Islet of Langerhans (tissue), 1 donor: ENCODE measurements around the gene UPF3A.
A peak's percentile ranks its signal among the peaks of the same experiment; 100 is the strongest.
"Not testable (repeated sequence)": the region's sequence is repeated elsewhere in the genome, so short reads cannot be mapped to it uniquely, and the experiment has no call there.

Experiments used
- FAIRE-seq: peaks from one replicate; lab custom pipeline; 2011; peaks lifted over from hg19 to GRCh38; lab: Jason Lieb, UNC

Gene UPF3A

GRCh38 chr13:114281351-114282040 is at the start of gene UPF3A:
TSS of gene UPF3A (plus strand) at chr13:114281601. CDS start at chr13:114281640, 39 bp downstream.
- no peak for FAIRE-seq

DNA sequence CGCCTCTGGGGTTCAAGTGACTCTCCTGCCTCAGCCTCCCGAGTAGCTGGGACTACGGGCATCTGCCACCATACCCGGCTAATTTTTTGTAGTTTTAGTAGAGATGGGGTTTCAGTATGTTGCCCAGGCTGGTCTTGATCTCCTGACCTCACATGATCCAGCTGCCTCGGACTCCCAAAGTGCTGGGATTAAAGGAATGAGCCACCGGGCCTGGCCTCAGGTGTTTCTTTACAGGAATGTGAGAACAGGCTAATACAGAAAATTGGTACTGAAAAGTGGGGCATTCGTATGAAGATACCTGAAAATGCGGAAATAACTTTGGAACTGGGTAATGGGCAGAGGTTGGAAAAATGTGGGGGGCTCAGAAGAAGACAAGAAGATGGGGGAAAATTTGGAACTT is 49.5 kb upstream of the UPF3A start:
- no peak for FAIRE-seq

GRCh38 chr13:114234266-114234644 is 47.1 kb upstream of the UPF3A start:
- no peak for FAIRE-seq

DNA sequence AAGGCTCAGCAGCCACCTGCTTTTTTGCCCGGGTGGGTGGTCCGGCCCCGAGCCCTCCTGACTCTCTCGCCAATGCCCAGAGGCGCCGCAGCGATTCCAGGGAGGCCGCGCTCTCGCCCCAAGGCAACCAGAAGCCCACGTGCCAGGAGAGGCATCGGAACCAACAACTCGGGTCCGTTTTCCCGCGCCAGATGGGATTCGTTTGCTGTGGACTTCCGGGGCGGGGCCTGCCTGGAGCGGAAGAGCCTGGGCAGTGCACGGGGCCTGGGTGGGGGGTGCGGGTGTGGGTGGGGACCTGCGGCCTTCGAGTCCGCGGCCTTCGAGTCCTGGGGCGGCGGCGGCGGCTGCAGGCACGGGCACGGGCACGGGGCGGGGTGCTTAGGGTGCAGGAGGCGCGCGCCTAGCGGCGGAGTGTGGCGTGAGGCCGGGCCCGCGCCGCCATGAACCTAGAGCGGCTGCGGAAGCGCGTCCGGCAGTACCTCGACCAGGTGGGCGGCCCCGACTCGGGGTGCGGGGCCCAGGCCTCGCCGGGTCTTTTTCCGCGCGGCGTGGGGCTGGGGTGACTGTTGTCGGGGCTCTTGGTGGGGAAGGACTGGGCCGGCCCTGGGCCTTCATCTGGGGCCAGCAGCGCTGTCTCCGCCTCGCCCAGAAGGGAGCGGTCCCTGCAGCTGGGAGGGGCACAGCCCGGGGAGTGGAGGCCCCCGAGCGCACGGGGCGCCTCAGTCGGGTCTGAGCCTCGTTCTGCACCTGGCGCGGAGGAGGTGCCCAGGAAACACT is 46.6 kb upstream of the UPF3A start, which contains the start of gene CDC16:
Gene CDC16 (plus strand): TSS at position 253 of the 777 bp plus-strand sequence. CDS start 188 bp downstream, at position 441.
- FAIRE-seq: no peak

DNA sequence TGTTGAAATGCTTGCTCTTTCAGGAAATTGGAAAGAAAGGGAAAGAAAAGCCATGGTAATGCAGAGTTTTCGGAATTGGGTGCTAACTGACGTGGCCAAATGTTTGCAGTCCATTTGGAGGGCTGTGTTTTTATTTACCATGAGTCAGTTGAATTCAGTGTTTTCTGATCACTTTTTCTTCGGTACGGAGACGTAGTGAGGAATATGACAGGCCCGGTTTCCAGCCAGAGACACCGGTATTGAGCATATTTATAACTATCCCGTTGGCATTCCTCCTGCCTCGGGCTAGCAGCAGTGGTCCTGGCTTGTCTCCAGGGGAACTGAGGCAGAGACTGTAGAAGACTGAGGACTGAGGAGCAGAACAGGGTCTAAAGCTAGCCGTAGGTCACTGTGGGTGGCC is 45.7 kb upstream of the UPF3A start:
- FAIRE-seq: no peak

GRCh38 chr13:114236227-114236626 is 45.2 kb upstream of the UPF3A start:
- no peak for FAIRE-seq

GRCh38 chr13:114237415-114238112 is 43.8 kb upstream of the UPF3A start:
- FAIRE-seq: no peak

DNA sequence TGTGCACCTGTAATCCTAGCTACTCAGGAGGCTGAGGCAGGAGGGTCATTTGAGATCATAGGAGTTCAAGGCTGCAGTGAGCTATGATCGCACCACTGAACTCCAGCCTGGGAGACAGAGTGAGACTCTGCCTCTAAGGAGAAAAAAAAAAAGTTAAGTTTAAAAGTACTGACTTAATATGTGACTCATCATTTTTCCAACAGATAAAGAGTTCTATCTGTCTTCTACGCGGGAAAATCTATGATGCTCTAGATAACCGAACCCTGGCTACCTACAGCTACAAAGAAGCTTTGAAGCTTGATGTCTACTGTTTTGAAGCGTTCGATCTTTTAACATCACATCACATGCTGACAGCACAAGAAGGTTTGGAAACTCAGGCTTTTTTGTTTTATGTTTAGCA is 39.5 kb upstream of the UPF3A start:
- no peak for FAIRE-seq

DNA sequence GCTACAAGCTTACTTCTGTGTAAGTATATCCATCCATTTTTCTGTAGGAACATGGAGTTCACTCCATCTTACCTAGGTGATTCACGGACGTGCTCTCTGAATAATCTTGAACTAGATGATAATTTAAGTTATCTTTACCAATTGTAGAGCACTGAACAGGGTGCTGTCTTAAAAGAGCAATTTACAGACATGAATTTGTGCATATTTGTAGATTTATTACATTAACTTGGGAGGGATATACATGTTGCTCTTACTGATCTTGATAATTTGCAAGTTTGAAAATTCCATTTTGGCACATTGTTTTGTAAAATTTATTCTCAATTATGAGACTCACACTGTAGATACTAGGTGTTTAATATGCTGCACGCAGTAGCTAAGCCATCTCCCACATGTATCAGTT is 37.4 kb upstream of the UPF3A start:
- FAIRE-seq: no peak

- FAIRE-seq: no peak
Measured at GRCh38 chr13:114244637-114245036, 36.8 kb upstream of the UPF3A start.

DNA sequence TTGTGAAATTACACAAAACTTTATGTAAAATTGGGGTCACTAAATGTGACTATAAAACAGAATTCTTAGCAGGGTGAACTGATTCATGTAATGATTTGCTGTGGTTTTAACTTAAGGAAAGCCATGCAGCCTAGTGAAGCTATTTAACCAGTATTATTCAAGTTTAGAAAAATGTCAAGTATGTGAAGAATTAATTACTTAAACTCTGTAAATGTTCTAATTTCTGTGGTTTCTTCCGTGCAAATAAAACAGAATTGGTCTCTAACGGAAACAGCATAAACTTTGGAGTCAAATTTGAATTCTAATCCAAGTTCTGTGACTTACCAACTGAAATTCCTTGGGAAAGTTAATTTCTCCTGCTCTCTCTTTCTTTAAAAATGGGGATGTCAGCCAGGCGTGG is 33.4 kb upstream of the UPF3A start:
- FAIRE-seq: no peak

GRCh38 chr13:114249077-114249476 is 32.3 kb upstream of the UPF3A start:
- no peak for FAIRE-seq

GRCh38 chr13:114251639-114252440 is 29.6 kb upstream of the UPF3A start:
- FAIRE-seq: not testable (repeated sequence)

- no peak for FAIRE-seq
Measured at GRCh38 chr13:114256547-114256946, 24.9 kb upstream of the UPF3A start.

- FAIRE-seq: no peak
Measured at GRCh38 chr13:114257014-114257413, 24.4 kb upstream of the UPF3A start.

- FAIRE-seq: no peak
Measured at GRCh38 chr13:114258589-114258988, 22.8 kb upstream of the UPF3A start.

GRCh38 chr13:114259374-114259773 is 22.0 kb upstream of the UPF3A start:
- peak; percentile 45 for FAIRE-seq

DNA sequence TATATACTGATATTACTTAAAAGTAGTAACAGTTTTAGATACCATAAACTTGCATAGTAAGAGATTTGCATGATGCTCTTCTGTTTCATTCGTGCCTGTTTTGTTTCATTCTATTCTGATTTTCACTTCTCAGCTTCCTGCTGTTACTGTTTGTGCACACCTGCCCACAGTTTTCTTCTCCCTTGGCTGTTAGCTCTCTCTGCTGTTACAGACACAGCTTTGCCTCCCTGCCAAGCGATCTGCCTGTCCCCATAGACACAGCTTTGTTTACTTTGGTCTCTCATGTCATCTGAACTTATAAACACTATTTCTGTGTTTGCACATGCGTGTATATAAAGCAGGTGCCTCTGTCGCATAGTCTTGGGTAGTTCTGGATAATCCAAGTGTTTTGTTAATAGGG is 21.4 kb upstream of the UPF3A start:
- peak; percentile 89 for FAIRE-seq

GRCh38 chr13:114260814-114261213 is 20.6 kb upstream of the UPF3A start:
- no peak for FAIRE-seq

- peak; percentile 65 for FAIRE-seq
Measured at GRCh38 chr13:114261328-114261965, 20.0 kb upstream of the UPF3A start.

- no peak for FAIRE-seq
Measured at GRCh38 chr13:114263578-114263977, 17.8 kb upstream of the UPF3A start.

DNA sequence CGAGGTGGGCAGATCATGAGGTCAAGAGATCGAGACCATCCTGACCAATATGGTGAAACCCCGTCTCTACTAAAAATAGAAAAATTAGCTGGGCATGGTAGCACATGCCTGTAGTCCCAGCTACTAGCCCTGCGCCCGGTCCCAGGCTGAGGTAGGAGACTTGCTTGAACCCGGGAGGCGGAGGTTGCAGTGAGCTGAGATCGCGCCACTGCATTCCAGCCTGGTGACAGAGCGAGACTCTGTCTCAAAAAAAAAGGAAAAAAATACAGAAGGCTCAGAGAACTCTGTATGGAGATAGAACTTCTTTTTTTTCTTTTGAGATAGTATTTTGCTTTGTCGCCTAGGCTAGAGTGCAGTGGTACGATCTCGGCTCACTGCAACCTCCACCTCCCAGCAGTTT is 17.1 kb upstream of the UPF3A start:
- not testable (repeated sequence) for FAIRE-seq
